Left kidney (tissue), 2 donors: ENCODE results near the gene TOMM7. TPM values are rescaled to one million over a fixed set of nuclear protein-coding genes. Genes with fewer than 3 reads are reported as not detected.
"Not testable (repeated sequence)": the region's sequence is repeated elsewhere in the genome, so short reads cannot be mapped to it uniquely, and the experiment has no call there.

ENCODE experiments used
- DNase-seq: peaks from one replicate; pipeline ENCODE4 v3.0.0-alpha.2; 2013
- polyA plus RNA-seq: library from polyadenylated mRNA; unstranded; fragments of 120-200 nt; gene quantifications from one replicate; pipeline ENCODE4 v1.2.1, GENCODE V29; 2013; ENCODE audit not compliant: insufficient read length

The TOMM7 gene
- polyA plus RNA-seq, 1 donor, result 375 TPM

DNA sequence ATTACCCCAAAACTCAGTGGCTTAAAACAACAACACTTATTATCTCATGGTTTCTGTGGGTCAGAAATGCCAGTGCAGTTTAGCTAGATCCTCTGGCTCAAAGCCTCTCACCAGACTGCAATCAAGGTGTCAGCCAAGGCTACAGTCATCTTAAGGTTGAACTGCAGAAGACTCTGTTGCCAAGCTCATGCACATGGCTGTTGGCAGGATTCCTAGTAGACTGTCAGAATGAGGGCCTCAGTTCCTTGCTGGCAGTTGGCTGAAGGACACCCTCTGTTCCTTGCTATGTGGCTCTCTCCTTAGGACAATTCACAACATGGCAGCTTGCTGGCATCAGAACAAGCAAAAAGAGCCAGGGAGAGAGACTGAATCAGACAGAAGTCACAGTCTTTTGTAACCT is 34.7 kb downstream of the TOMM7 start:
- no peak for DNase-seq

- no peak for DNase-seq
Measured at GRCh38 chr7:22786290-22786932, 36.2 kb downstream of the TOMM7 start.

DNA sequence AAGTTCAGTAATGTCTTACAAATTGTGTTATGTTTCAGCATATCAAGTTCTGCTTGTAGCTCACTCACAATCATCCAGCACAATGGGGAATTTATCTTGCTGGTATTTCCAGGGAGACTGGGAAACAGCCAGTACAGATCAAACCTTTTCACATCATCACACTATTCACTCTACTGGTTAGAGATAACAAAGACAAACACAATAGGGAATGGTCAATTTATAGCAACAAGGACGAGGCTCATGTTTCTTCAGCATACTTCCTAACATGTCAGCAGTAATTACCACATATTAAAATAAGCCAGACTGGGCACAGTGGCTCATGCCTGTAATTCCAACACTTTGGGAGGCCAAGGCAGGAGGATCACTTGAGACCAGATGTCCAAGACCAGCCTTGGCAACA is 38.3 kb downstream of the TOMM7 start:
- DNase-seq, result no peak

DNA sequence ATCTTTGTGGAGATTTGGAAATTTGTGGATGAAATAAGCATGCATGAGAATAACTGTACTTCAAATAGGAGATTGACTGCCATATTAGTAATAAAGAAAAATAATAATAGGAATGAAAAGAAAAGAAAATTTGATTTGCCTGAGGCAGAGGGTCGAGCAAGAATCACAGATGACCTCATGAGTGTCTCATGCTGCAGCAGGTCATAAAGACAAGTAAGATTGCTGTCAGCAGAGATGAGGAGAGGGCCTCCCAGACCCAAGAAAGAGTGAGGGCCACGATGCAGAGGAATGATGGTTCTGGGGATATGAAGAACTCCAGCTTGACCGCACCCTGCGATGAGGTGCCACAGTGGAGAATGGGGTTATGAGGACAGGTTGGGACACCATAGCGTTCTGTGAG is 39.2 kb downstream of the TOMM7 start:
- DNase-seq, result no peak

GRCh38 chr7:22782616-22783232 is 39.9 kb downstream of the TOMM7 start:
- DNase-seq, result peak; percentile 10

GRCh38 chr7:22781230-22781711 is 41.4 kb downstream of the TOMM7 start:
- DNase-seq, result no peak

GRCh38 chr7:22779730-22780323 is 42.8 kb downstream of the TOMM7 start:
- DNase-seq, result not testable (repeated sequence)

DNA sequence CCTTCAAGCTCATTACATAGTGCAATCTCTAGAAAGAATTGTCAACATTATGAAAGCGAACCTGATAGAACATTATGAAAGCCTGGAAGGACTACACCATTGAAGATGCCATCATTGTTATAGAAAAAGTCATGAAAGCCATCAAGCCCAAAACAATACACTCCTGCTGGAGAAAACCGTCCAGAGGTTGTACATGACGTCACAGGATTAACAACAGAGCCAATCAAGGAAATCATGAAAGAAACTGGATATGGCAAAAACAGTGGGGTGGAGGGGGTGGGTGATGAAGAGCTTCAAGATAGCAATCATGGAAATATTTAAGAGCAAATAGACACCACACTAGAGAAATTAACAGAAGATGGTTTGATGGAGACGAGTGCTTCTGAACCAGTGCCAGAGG is 45.7 kb downstream of the TOMM7 start:
- DNase-seq, result no peak

- DNase-seq, result no peak
Measured at GRCh38 chr7:22772885-22773284, 49.8 kb downstream of the TOMM7 start.

GRCh38 chr7:22771872-22772228 is 50.8 kb downstream of the TOMM7 start:
- no peak for DNase-seq

DNA sequence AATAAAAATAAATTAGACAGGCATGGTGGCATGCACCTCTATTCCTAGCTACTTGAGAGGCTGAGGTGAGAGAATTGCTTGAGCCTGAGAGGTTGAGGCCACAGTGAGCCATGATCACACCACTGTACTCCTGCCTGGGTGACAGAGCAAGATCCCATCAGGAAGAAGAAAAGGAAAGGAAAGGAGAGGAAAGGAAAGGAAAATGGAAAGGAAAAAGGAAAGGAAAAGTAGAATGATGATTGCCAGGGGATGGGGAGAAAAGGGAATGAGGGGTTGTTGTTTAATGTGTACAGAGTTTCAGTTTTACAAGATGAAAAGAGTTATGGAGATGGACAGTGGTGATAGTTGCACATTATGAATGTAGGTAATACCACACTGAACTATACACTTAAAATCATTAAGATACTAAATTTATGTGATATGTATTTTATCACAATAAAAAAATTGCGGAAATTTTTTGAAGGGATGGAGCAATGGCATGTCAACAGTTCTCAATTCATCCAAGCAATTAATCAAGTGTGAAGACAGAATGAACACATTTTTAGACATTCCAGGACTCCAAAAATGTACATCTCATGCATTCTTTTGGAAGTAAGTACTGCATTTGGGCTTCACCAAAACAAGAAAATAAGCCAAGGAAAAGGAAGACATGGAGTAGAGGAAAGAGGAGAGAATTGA is 51.3 kb downstream of the TOMM7 start:
- DNase-seq, result no peak

DNA sequence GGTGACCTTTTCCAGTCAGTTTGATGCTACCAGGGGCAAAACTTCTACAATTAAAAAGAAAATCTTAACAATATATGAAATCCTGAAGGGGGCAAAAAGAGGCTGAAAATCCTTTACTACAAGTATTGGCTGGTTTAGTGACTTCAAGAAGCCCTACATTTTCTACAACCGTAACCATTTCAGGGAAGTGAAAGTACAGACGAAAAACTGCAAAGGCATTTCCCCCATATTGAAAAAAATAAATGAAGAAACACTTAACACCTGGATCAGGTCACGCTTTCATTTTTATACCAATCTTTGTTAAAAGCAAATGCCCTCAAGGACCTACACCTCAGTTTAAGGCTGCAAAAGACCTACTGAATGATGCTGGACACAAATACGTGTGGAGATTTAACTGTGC is 57.0 kb downstream of the TOMM7 start:
- no peak for DNase-seq

Other genes with a start within 250 kb of the TOMM7 start
- gene IL6, start 95.6 kb downstream of the TOMM7 start, polyA plus RNA-seq, result not detected
- gene HYCC1, start 191.3 kb upstream of the TOMM7 start, polyA plus RNA-seq, result 23.9 TPM